HG03095 (cell line): ENCODE results near the gene KRT6A.

ENCODE experiments used
- ATAC-seq: cut with Tn5 transposase; IDR thresholded peaks from one replicate; pipeline ENCODE4 v1.9.1; 2021; ENCODE audit warnings: moderate library complexity; ENCODE audit not compliant: unreplicated experiment

The KRT6A gene

GRCh38 chr12:52438305-52439301 is 54.5 kb downstream of the KRT6A start:
- no peak for ATAC-seq

GRCh38 chr12:52437508-52437907 is 55.5 kb downstream of the KRT6A start:
- no peak for ATAC-seq
